HG03045 (cell line): ENCODE measurements around the gene USP17L11.
"Not testable (repeated sequence)": the region's sequence is repeated elsewhere in the genome, so short reads cannot be mapped to it uniquely, and the experiment has no call there.

ENCODE experiments used
- ATAC-seq: cut with Tn5 transposase; IDR thresholded peaks from one replicate; pipeline ENCODE4 v1.9.1; 2021; ENCODE audit warnings: mild to moderate bottlenecking, moderate library complexity; ENCODE audit not compliant: unreplicated experiment

Gene USP17L11, protein sequence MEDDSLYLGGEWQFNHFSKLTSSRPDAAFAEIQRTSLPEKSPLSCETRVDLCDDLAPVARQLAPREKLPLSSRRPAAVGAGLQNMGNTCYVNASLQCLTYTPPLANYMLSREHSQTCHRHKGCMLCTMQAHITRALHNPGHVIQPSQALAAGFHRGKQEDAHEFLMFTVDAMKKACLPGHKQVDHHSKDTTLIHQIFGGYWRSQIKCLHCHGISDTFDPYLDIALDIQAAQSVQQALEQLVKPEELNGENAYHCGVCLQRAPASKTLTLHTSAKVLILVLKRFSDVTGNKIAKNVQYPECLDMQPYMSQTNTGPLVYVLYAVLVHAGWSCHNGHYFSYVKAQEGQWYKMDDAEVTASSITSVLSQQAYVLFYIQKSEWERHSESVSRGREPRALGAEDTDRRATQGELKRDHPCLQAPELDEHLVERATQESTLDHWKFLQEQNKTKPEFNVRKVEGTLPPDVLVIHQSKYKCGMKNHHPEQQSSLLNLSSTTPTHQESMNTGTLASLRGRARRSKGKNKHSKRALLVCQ

DNA sequence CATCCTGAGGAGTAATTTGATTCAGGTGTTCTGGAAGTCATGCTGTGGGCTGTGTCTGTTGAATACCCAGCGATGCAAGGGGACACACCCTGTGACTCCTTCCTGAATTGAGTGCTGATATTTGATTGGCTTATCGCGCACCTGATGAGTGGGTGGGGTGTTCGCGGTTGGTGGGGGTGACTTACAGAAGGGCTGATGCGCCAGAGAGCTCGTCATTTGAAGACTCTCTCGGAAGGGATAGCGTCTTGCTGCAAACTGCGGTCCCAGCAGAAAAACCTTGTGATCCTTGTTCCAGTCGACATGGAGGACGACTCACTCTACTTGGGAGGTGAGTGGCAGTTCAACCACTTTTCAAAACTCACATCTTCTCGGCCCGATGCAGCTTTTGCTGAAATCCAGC is at the start of gene USP17L11:
TSS of gene USP17L11 (plus strand) at position 301 of the 400 bp plus-strand sequence. CDS start at position 301, 0 bp downstream.
- ATAC-seq = not testable (repeated sequence)

DNA sequence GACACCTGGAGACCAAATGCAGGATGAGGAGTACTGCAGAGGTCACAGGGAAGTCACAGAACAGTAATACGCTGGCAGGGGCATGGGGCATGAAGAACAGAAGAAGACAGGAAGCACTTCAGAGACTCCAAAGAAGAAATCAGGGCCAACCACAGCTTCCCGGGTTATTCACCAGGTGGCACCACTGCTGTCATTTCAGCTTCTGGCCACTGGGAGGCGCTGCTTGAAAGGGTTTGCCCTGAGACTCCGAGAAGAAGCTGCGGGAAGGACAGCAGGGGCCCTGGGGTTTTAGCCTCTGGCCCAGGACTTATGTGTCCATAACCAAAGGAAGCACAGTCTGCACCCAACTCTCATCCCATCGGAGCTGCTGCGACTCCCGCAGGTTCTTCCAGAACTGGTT is 49.2 kb upstream of the USP17L11 start:
- ATAC-seq = not testable (repeated sequence)

DNA sequence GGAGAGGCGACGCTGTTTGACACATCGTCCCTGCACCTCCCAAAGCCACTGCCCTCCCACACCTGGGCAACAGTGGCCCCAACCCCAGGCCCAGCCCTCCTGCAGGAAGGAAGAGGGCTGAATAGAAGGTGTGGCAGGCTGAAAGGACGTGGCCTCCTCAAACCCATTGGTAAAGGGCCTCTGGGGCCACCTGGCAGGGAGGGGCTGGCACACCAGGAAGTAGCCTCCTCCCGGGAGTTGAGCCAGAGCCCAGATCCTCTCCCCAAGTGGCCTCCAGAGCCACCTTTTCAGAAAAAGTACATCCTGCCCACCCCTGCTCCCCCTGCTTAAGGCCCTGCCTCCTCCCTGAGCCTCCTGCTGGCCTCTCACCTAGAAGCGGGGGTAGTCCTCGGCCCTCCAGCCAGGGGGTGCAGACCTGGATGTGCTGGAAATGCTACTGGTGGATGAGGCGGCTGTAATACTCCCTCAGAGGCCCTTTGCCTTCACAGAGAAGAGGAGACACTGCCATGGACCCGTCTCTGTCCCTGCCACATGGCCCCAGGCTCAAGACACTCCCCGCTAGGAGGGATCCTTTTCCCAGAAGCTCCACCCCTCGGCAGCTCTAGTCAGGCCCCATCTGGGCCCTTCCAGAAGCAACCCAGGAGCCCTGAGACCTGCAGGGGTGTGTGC is 45.3 kb upstream of the USP17L11 start, which contains the start of gene FAM90A26:
TSS of gene FAM90A26 (plus strand) at position 619 of the 669 bp plus-strand sequence. CDS start 2,764 bp downstream, outside the sequence.
- not testable (repeated sequence) for ATAC-seq

DNA sequence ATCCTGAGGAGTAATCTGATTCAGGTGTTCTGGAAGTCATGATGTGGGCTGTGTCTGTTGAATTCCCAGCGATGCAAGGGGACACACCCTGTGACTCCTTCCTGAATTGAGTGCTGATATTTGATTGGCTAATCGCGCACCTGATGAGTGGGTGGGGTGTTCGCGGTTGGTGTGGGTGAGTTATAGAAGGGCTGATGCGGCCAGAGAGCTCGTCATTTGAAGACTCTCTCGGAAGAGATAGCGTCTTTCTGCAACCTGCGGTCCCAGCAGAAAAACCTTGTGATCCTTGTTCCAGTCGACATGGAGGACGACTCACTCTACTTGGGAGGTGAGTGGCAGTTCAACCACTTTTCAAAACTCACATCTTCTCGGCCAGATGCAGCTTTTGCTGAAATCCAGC is 4.8 kb upstream of the USP17L11 start, which contains the start of gene USP17L10:
TSS of gene USP17L10 (plus strand) at position 301 of the 400 bp plus-strand sequence. CDS start at position 301, 0 bp downstream.
- not testable (repeated sequence) for ATAC-seq

DNA sequence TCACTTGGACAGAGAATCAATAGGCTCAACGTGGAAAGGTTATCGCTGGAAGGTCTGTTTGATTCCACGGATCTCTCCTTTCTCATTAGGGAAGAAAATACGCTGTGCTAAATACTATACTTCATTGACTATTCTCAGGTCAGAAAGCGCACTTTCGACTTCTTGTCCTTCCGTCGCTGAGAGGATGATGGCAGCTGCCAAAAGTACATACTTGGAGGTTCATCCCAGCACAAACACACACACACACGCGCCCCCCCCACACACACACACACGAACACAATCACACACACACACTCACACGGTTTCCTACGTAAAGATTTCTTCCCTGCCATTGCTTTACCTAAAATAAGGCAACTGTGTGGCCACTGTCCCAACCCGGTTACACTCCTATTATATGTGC is 504 bp upstream of the USP17L11 start:
- not testable (repeated sequence) for ATAC-seq

DNA sequence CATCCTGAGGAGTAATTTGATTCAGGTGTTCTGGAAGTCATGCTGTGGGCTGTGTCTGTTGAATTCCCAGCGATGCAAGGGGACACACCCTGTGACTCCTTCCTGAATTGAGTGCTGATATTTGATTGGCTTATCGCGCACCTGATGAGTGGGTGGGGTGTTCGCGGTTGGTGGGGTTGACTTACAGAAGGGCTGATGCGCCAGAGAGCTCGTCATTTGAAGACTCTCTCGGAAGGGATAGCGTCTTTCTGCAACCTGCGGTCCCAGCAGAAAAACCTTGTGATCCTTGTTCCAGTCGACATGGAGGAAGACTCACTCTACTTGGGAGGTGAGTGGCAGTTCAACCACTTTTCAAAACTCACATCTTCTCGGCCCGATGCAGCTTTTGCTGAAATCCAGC is 4.6 kb downstream of the USP17L11 start, which contains the start of gene USP17L12:
TSS of gene USP17L12 (plus strand) at position 301 of the 400 bp plus-strand sequence. CDS start at position 301, 0 bp downstream.
- not testable (repeated sequence) for ATAC-seq

DNA sequence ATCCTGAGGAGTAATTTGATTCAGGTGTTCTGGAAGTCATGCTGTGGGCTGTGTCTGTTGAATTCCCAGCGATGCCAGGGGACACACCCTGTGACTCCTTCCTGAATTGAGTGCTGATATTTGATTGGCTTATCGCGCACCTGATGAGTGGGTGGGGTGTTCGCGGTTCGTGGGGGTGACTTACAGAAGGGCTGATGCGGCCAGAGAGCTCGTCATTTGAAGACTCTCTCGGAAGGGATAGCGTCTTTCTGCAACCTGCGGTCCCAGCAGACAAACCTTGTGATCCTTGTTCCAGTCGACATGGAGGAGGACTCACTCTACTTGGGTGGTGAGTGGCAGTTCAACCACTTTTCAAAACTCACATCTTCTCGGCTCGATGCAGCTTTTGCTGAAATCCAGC is 9.4 kb downstream of the USP17L11 start, which contains the start of gene USP17L13:
TSS of gene USP17L13 (plus strand) at position 301 of the 400 bp plus-strand sequence. CDS start at position 301, 0 bp downstream.
- not testable (repeated sequence) for ATAC-seq

DNA sequence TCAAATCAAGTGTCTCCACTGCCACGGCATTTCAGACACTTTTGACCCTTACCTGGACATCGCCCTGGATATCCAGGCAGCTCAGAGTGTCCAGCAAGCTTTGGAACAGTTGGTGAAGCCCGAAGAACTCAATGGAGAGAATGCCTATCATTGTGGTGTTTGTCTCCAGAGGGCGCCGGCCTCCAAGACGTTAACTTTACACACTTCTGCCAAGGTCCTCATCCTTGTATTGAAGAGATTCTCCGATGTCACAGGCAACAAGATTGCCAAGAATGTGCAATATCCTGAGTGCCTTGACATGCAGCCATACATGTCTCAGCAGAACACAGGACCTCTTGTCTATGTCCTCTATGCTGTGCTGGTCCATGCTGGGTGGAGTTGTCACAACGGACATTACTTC is 15.0 kb downstream of the USP17L11 start:
- ATAC-seq = not testable (repeated sequence)

DNA sequence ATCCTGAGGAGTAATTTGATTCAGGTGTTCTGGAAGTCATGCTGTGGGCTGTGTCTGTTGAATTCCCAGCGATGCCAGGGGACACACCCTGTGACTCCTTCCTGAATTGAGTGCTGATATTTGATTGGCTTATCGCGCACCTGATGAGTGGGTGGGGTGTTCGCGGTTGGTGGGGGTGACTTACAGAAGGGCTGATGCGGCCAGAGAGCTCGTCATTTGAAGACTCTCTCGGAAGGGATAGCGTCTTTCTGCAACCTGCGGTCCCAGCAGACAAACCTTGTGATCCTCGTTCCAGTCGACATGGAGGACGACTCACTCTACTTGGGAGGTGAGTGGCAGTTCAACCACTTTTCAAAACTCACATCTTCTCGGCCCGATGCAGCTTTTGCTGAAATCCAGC is 18.9 kb downstream of the USP17L11 start, which contains the start of gene USP17L15:
TSS of gene USP17L15 (plus strand) at position 301 of the 400 bp plus-strand sequence. CDS start at position 301, 0 bp downstream.
- not testable (repeated sequence) for ATAC-seq

DNA sequence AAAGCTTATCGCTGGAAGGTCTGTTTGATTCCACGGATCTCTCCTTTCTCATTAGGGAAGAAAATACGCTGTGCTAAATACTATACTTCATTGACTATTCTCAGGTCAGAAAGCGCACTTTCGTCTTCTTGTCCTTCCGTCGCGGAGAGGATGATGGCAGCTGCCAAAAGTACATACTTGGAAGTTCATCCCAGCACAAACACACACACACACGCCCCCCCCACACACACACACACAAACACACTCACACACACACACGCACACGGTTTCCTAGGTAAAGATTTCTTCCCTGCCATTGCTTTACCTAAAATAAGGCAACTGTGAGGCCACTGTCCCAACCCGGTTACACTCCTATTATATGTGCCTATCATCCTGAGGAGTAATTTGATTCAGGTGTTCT is 23.3 kb downstream of the USP17L11 start:
- not testable (repeated sequence) for ATAC-seq

DNA sequence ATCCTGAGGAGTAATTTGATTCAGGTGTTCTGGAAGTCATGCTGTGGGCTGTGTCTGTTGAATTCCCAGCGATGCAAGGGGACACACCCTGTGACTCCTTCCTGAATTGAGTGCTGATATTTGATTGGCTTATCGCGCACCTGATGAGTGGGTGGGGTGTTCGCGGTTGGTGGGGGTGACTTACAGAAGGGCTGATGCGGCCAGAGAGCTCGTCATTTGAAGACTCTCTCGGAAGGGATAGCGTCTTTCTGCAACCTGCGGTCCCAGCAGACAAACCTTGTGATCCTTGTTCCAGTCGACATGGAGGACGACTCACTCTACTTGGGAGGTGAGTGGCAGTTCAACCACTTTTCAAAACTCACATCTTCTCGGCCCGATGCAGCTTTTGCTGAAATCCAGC is 28.4 kb downstream of the USP17L11 start, which contains the start of gene USP17L17:
TSS of gene USP17L17 (plus strand) at position 301 of the 400 bp plus-strand sequence. CDS start at position 301, 0 bp downstream.
- ATAC-seq = not testable (repeated sequence)

DNA sequence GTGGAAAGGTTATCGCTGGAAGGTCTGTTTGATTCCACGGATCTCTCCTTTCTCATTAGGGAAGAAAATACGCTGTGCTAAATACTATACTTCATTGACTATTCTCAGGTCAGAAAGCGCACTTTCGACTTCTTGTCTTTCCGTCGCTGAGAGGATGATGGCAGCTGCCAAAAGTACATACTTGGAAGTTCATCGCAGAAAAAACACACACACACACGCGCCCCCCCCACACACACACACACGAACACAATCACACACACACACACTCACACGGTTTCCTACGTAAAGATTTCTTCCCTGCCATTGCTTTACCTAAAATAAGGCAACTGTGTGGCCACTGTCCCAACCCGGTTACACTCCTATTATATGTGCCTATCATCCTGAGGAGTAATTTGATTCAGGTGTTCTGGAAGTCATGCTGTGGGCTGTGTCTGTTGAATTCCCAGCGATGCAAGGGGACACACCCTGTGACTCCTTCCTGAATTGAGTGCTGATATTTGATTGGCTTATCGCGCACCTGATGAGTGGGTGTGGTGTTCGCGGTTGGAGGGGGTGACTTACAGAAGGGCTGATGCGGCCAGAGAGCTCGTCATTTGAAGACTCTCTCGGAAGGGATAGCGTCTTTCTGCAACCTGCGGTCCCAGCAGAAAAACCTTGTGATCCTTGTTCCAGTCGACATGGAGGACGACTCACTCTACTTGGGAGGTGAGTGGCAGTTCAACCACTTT is 32.9 kb downstream of the USP17L11 start, which contains the start of gene USP17L18:
TSS of gene USP17L18 (plus strand) at position 678 of the 728 bp plus-strand sequence. CDS start at position 678, 0 bp downstream.
- not testable (repeated sequence) for ATAC-seq

DNA sequence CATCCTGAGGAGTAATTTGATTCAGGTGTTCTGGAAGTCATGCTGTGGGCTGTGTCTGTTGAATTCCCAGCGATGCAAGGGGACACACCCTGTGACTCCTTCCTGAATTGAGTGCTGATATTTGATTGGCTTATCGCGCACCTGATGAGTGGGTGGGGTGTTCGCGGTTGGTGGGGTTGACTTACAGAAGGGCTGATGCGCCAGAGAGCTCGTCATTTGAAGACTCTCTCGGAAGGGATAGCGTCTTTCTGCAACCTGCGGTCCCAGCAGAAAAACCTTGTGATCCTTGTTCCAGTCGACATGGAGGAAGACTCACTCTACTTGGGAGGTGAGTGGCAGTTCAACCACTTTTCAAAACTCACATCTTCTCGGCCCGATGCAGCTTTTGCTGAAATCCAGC is 37.9 kb downstream of the USP17L11 start, which contains the start of gene USP17L19:
TSS of gene USP17L19 (plus strand) at position 301 of the 400 bp plus-strand sequence. CDS start at position 301, 0 bp downstream.
- ATAC-seq = not testable (repeated sequence)

DNA sequence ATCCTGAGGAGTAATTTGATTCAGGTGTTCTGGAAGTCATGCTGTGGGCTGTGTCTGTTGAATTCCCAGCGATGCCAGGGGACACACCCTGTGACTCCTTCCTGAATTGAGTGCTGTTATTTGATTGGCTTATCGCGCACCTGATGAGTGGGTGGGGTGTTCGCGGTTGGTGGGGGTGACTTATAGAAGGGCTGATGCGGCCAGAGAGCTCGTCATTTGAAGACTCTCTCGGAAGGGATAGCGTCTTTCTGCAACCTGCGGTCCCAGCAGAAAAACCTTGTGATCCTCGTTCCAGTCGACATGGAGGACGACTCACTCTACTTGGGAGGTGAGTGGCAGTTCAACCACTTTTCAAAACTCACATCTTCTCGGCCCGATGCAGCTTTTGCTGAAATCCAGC is 42.6 kb downstream of the USP17L11 start, which contains the start of gene USP17L20:
TSS of gene USP17L20 (plus strand) at position 301 of the 400 bp plus-strand sequence. CDS start at position 301, 0 bp downstream.
- not testable (repeated sequence) for ATAC-seq

DNA sequence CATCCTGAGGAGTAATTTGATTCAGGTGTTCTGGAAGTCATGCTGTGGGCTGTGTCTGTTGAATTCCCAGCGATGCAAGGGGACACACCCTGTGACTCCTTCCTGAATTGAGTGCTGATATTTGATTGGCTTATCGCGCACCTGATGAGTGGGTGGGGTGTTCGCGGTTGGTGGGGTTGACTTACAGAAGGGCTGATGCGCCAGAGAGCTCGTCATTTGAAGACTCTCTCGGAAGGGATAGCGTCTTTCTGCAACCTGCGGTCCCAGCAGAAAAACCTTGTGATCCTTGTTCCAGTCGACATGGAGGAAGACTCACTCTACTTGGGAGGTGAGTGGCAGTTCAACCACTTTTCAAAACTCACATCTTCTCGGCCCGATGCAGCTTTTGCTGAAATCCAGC is 47.4 kb downstream of the USP17L11 start, which contains the start of gene USP17L21:
TSS of gene USP17L21 (plus strand) at position 301 of the 400 bp plus-strand sequence. CDS start at position 301, 0 bp downstream.
- not testable (repeated sequence) for ATAC-seq
